K562 (cell line): ENCODE measurements around the gene TMEM154.

Experiments used
- ATF1 ChIP-seq, 2 experiments: fragments of 450-650 bp in 1 of 2; IDR thresholded peaks; 2 replicates each; pipeline ENCODE4 v1.6.1; 2016; ENCODE audit warnings: missing compliant biosample characterization in 1 of 2, missing genetic modification characterization in 1 of 2
- CC2D1A ChIP-seq: fragments of 450-650 bp; IDR thresholded peaks from 2 replicates; pipeline ENCODE4 v1.6.1; 2017; ENCODE audit warnings: mild to moderate bottlenecking
- CREB1 ChIP-seq, 2 experiments: sonication (generic) in 1 of 2; formaldehyde crosslinking in 1 of 2; IDR thresholded peaks; 2 replicates each; pipeline versions ENCODE4 v1.6.1 to v1.8.0; 2012 to 2022; ENCODE audit warnings: inconsistent platforms in 1 of 2, mild to moderate bottlenecking in 1 of 2, missing genetic modification reagents in 1 of 2, moderate library complexity in 1 of 2
- LEF1 ChIP-seq: fragments of 450-650 bp; IDR thresholded peaks from 2 replicates; pipeline ENCODE4 v1.6.1; 2016; ENCODE audit warnings: mild to moderate bottlenecking
- MAFK ChIP-seq: IDR thresholded peaks from 2 replicates; pipeline ENCODE4 v1.6.1; 2011; ENCODE audit warnings: low read length, improper control_type of control experiment
- POLR2G ChIP-seq: fragments of 200-400 bp; formaldehyde crosslinking; IDR thresholded peaks from 2 replicates; pipeline ENCODE4 v1.6.1; 2017; ENCODE audit warnings: low read depth, mild to moderate bottlenecking, antibody characterized with exemption, low read length, moderate library complexity
- REST ChIP-seq, 2 experiments: fragments of 450-650 bp; formaldehyde crosslinking in 1 of 2; IDR thresholded peaks; 2 replicates each; pipeline versions ENCODE4 v1.4.0 to v1.6.1; 2014 to 2020; ENCODE audit warnings: mild to moderate bottlenecking in 2 of 2, borderline replicate concordance in 1 of 2, low read depth in 1 of 2
- ZNF121 ChIP-seq: sonication (generic); formaldehyde crosslinking; conservative IDR thresholded peaks from 2 replicates; pipeline ENCODE4 v1.8.0; 2022; ENCODE audit warnings: missing genetic modification reagents
- ZNF644 ChIP-seq: fragments of 200-800 bp; sonication (Bioruptor generic); IDR thresholded peaks from 2 replicates; pipeline ENCODE4 v1.6.1; 2016; ENCODE audit warnings: low read depth, missing genetic modification characterization, missing compliant biosample characterization
- TF ChIP-seq, protein P1 (sequence below): sonication (generic); formaldehyde crosslinking; IDR thresholded peaks from 2 replicates; pipeline ENCODE4 v1.5.0; 2020; ENCODE audit warnings: missing genetic modification reagents
- TF ChIP-seq, protein P2 (sequence below): sonication (generic); formaldehyde crosslinking; IDR thresholded peaks from 2 replicates; pipeline ENCODE4 v1.8.0; 2022; ENCODE audit warnings: mild to moderate bottlenecking, missing genetic modification reagents

DNA sequence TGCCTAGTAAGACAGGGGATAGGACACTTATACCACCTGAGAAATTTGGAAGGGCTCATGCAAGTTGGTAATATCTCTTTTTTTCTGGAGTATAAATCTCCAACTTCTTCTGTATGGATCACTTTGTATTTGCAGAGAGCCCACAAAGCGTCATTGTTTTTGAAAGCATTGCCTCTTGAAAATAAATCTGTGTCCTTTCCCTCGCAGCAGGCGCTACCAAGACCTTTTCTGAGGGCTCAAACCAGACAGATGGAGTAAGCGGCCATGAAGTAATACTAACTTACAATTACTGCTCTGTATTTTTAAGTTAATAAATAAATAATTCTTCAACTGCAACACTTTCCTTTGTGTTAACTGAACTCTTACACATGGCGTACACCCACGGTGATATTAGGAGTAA lies 87.9 kb downstream of the TMEM154 start:
- TF ChIP-seq REST (IDR thresholded peaks at IDR 0.05; ENCODE audit: borderline replicate concordance) (no peak), REST (CRISPR knock-in tag; IDR thresholded peaks at IDR 0.05; ENCODE audit: low read depth) (no peak), LEF1 (no peak), POLR2G (no peak), ZNF121 (CRISPR knock-in tag) (no peak), MAFK (no peak), ZNF644 (tag) (no peak), ATF1 (CRISPR knock-in tag; IDR thresholded peaks at IDR 0.05) (no peak), ATF1 (tag; IDR thresholded peaks at IDR 0.05) (no peak), CC2D1A (no peak), CREB1 (IDR thresholded peaks at IDR 0.05) (no peak), CREB1 (CRISPR knock-in tag; IDR thresholded peaks at IDR 0.05) (no peak)
- TF ChIP-seq, protein P1, sequence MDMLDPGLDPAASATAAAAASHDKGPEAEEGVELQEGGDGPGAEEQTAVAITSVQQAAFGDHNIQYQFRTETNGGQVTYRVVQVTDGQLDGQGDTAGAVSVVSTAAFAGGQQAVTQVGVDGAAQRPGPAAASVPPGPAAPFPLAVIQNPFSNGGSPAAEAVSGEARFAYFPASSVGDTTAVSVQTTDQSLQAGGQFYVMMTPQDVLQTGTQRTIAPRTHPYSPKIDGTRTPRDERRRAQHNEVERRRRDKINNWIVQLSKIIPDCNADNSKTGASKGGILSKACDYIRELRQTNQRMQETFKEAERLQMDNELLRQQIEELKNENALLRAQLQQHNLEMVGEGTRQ (CRISPR knock-in tag): no peak
- TF ChIP-seq, protein P2, sequence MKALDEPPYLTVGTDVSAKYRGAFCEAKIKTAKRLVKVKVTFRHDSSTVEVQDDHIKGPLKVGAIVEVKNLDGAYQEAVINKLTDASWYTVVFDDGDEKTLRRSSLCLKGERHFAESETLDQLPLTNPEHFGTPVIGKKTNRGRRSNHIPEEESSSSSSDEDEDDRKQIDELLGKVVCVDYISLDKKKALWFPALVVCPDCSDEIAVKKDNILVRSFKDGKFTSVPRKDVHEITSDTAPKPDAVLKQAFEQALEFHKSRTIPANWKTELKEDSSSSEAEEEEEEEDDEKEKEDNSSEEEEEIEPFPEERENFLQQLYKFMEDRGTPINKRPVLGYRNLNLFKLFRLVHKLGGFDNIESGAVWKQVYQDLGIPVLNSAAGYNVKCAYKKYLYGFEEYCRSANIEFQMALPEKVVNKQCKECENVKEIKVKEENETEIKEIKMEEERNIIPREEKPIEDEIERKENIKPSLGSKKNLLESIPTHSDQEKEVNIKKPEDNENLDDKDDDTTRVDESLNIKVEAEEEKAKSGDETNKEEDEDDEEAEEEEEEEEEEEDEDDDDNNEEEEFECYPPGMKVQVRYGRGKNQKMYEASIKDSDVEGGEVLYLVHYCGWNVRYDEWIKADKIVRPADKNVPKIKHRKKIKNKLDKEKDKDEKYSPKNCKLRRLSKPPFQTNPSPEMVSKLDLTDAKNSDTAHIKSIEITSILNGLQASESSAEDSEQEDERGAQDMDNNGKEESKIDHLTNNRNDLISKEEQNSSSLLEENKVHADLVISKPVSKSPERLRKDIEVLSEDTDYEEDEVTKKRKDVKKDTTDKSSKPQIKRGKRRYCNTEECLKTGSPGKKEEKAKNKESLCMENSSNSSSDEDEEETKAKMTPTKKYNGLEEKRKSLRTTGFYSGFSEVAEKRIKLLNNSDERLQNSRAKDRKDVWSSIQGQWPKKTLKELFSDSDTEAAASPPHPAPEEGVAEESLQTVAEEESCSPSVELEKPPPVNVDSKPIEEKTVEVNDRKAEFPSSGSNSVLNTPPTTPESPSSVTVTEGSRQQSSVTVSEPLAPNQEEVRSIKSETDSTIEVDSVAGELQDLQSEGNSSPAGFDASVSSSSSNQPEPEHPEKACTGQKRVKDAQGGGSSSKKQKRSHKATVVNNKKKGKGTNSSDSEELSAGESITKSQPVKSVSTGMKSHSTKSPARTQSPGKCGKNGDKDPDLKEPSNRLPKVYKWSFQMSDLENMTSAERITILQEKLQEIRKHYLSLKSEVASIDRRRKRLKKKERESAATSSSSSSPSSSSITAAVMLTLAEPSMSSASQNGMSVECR: no peak
